Left hindlimb (tissue), 1 donor: Measurements from ENCODE around the gene RSRC1.
A peak's percentile ranks its signal among the peaks of the same experiment; 100 is the strongest.
"Not testable (repeated sequence)": the region's sequence is repeated elsewhere in the genome, so short reads cannot be mapped to it uniquely, and the experiment has no call there.

ENCODE experiments used
- DNase-seq: peaks from one replicate; pipeline ENCODE4 v3.0.0-alpha.2; 2018

The RSRC1 gene

GRCh38 chr3:158540066-158540465 is 430.2 kb downstream of the RSRC1 start:
- no peak for DNase-seq

- no peak for DNase-seq
Observed at GRCh38 chr3:158548691-158549090, 438.8 kb downstream of the RSRC1 start.

GRCh38 chr3:158549938-158550337 is 440.0 kb downstream of the RSRC1 start:
- DNase-seq = not testable (repeated sequence)

GRCh38 chr3:158552124-158552523 is 442.2 kb downstream of the RSRC1 start:
- no peak for DNase-seq

- no peak for DNase-seq
Observed at GRCh38 chr3:158559504-158559903, 449.6 kb downstream of the RSRC1 start.

- DNase-seq = no peak
Observed at GRCh38 chr3:158560979-158561378, 451.1 kb downstream of the RSRC1 start.

- DNase-seq = no peak
Observed at GRCh38 chr3:158562674-158563073, 452.8 kb downstream of the RSRC1 start.

DNA sequence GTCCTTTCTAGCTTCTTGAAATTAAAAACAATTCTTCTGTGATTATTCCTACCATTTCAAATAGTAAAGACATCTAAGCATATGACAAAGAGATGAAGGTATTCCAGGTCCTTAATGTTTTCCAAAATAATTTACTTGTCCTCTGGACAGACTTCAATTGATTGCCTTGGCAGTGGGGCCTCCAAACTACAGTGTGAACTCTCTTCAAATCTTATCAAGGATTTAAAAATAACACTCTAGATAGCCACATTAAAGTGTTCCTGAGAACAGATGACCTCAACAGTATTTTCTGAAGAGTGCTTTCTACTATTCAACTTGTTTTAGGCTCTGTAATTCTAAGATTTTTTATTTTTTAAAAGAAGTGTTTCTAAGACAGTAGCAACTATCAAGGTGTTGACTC is 453.2 kb downstream of the RSRC1 start:
- no peak for DNase-seq

- DNase-seq = no peak
Observed at GRCh38 chr3:158565076-158565475, 455.2 kb downstream of the RSRC1 start.

GRCh38 chr3:158568784-158569183 is 458.9 kb downstream of the RSRC1 start:
- DNase-seq = no peak

GRCh38 chr3:158569794-158570193 is 459.9 kb downstream of the RSRC1 start:
- DNase-seq = no peak

DNA sequence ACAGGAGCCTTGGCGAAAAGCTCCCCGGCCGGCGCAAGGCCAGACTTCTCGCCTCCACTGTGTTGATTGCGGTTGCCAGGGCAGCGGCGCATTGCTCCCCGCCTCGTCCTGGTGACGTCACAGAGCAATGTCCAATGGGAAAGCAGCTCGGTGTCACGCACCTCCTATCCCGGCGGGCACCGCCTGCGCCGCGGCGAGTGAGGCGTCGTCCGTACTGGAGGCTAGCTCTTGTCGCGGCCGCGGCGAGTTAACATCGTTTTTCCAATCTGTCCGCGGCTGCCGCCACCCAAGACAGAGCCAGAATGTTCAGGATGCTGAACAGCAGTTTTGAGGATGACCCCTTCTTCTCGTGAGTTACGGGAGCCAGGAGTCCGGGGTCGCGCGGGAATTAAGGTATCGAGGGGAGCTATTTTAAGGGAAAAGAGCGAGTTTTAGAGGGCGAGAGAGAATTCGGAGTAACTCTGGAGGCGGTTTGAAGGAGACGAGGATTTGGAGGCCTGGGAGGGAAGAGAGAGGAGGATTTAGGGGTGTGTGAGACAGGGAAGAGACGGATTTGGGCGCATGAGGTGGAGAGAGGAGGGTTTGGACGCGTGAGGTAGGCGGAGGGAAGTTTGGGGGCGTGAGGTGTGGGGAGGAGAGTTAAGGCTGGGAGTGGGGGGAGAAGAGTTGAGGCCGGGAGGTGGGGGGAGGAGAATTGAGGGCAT is 461.3 kb downstream of the RSRC1 start, which contains the start of gene MLF1:
MLF1 (plus strand) TSS at position 196 of the 704 bp plus-strand sequence; CDS start at position 303, 107 bp downstream.
- peak; percentile 97 for DNase-seq

DNA sequence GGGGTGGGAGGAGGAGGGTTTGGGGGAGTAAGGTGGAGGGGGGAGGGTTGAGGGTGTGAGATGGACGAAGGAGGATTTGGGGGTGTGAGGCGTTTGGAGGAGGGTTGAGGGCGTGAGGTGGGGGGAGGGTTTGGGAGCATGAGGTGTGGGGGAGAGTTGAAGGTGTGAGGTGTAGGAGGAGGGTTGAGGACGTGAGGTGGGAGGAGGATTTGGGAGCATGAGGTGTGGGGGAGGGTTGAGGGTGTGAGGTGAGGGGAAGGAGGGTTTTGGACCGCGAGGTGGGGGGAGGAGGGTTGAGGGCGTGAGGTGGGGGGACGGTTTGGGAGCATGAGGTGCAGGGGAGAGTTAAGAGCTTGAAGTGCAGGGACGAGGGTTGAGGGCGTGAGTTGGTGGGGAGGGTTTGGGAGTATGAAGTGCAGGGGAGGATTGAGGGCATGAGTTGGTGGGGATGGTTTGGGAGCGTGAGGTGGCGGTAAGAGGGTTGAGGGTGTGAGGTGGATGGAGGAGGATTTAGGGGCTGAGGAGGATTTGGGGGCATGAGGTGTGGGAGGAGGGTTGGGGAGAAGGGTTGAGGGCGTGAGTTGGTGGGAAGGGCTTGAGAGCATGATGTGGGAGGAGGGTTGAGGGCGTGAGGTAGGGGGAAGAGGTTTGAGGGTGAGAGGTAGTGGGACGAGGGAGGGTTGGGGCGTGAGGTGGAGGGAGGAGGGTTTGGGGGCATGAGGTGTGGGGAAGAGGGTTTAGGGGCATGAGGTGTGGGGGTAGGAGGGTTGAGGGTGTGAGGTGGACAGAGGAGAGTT is 462.3 kb downstream of the RSRC1 start:
- DNase-seq = no peak

DNA sequence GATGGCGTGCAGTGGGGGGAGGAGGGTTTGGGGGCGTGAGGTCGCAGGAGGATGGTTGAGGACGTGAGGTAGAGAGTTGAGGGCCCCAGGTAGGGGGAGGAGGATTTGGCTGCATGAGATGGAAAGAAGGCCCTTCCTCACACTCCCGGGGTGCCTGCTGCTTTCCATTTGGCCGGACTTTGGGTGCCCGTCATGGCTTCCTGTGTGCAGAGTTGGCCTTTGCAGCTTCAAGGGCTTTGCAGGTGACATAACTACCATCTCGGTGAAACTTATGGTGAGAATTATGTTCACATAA is 462.8 kb downstream of the RSRC1 start:
- DNase-seq = no peak

DNA sequence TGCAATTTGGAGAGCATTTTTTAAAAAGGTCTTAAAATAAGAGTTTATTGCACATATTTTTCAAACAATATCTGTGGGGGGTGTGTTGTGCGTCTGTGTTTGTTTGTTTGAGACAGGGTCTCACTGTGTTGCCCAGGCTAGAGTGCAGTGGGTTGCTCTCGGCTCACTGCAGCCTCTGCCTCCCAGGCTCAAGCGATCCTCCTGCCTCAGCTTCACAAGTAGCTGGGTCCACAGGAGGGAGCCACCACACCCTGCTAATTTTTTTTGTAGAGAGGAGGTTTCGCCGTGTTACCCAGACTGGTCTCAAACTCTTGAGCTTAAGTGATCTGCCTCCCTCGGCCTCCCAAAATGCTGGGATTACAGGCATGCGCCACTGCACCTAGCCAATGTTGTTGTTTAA is 463.8 kb downstream of the RSRC1 start:
- DNase-seq = no peak

- DNase-seq = no peak
Observed at GRCh38 chr3:158574646-158575045, 464.8 kb downstream of the RSRC1 start.

DNA sequence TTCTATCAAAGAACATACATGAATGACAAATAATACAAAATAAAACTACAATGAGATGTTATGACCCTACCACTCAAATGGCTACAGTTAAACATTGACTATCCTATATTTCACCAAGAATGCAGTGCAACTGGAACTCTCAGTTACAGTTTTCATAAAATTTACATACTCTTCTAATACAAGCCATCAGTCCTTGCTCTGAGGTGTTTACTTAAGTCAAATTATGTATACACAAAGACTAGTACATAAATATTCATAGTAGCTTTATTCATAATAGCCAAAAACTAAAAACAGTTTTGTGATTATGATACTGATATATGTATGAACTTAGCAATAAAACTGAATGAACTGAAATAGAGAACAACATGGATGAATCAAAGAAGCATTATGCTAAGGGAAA is 480.3 kb downstream of the RSRC1 start:
- DNase-seq = no peak
